Mammary epithelial cell (primary cell): ENCODE data around the gene MICAL2.

Experiments used
- CTCF ChIP-seq, 2 donors: IDR thresholded peaks in 1 of 2; conservative IDR thresholded peaks in 1 of 2; 2 replicates each; pipeline ENCODE4 v1.5.1; 2011 to 2012; ENCODE audit warnings: inconsistent platforms in 2 of 2, low read length in 2 of 2, mild to moderate bottlenecking in 2 of 2, control low read depth in 1 of 2, low read depth in 1 of 2; ENCODE audit not compliant: insufficient read depth in 1 of 2; ENCODE audit errors: extremely low read depth in 1 of 2
- EZH2 ChIP-seq: IDR thresholded peaks from 2 replicates; pipeline ENCODE4 v1.6.1; 2012; ENCODE audit warnings: low read length, inconsistent platforms, borderline replicate concordance

GRCh38 chr11:12284316-12285050 is 174.1 kb downstream of the MICAL2 start:
- TF ChIP-seq CTCF (conservative IDR thresholded peaks at IDR 0.05 in 1 of 2, IDR thresholded peaks at IDR 0.05 in 1 of 2; ENCODE audit: extremely low read depth in 1 of 2, insufficient read depth in 1 of 2, low read depth in 1 of 2, low read length in 2 of 2), result no peak
- TF ChIP-seq EZH2, result no peak
